ENCODE data around the gene PPFIA2.

The PPFIA2 gene

GRCh38 chr12:81517296-81517695, 241.9 kb downstream of the PPFIA2 start:
- H3K27me3 ChIP-seq (ENCODE audit: control insufficient read depth in 1 of 2, insufficient read depth in 1 of 2, low read length in 2 of 2) = no peaks in the 10 kb centered on the region
- H3K4me1 ChIP-seq (ENCODE audit: control insufficient read depth, insufficient read depth, low read depth, low read length) = no peaks in the 10 kb centered on the region
- H3K9ac ChIP-seq (ENCODE audit: low read length) = no peak overlapping the region
- H3K27ac ChIP-seq (ENCODE audit: low read length, poor library complexity, severe bottlenecking) = no peak overlapping the region
- H2BK120ac ChIP-seq (ENCODE audit: low read depth, low read length) = no peak overlapping the region
- peaks cover 4% of the 10 kb centered on the region for H3K9me3 ChIP-seq (ENCODE audit: control insufficient read depth, low read length)
- no peak overlapping the region for H2AK5ac ChIP-seq (ENCODE audit: low read length, severe bottlenecking)
- H2AFZ ChIP-seq (ENCODE audit: low read depth, low read length) = no peak overlapping the region
- no peak overlapping the region for H3K4ac ChIP-seq (ENCODE audit: low read depth in 1 of 2, low read length in 2 of 2)
- H3K18ac ChIP-seq (ENCODE audit: low read depth in 1 of 2, low read length in 2 of 2) = no peak overlapping the region
- H3K4me3 ChIP-seq (ENCODE audit: insufficient read depth in 1 of 2, low read depth in 1 of 2, low read length in 2 of 2) = no peak overlapping the region
- H3K36me3 ChIP-seq (ENCODE audit: control insufficient read depth in 1 of 2, insufficient read depth in 2 of 2, low read depth in 1 of 2, low read length in 2 of 2) = no peaks in the 10 kb centered on the region
- no peak overlapping the region for H3K4me2 ChIP-seq (ENCODE audit: low read length, poor library complexity, severe bottlenecking)
- H2BK5ac ChIP-seq (ENCODE audit: low read depth, low read length, poor library complexity, severe bottlenecking) = no peak overlapping the region
- H3K14ac ChIP-seq (ENCODE audit: low read length in 2 of 2) = no peak overlapping the region
- no peak overlapping the region for H2BK15ac ChIP-seq (ENCODE audit: low read depth, poor library complexity, severe bottlenecking)
- H4K91ac ChIP-seq (ENCODE audit: low read length) = no peak overlapping the region
- H3K23ac ChIP-seq (ENCODE audit: low read length in 2 of 2) = no peak overlapping the region
- no peak overlapping the region for H2BK12ac ChIP-seq (ENCODE audit: low read length in 2 of 2)
- no peaks in the 10 kb centered on the region for H3K79me1 ChIP-seq (replicated peaks; ENCODE audit: low read length, poor library complexity, severe bottlenecking)
- DNase-seq = no peak
- 83% methylated on average over 4 of the region's 6 CpGs for WGBS
- no peak overlapping the region for H4K8ac ChIP-seq (ENCODE audit: low read length)

DNA sequence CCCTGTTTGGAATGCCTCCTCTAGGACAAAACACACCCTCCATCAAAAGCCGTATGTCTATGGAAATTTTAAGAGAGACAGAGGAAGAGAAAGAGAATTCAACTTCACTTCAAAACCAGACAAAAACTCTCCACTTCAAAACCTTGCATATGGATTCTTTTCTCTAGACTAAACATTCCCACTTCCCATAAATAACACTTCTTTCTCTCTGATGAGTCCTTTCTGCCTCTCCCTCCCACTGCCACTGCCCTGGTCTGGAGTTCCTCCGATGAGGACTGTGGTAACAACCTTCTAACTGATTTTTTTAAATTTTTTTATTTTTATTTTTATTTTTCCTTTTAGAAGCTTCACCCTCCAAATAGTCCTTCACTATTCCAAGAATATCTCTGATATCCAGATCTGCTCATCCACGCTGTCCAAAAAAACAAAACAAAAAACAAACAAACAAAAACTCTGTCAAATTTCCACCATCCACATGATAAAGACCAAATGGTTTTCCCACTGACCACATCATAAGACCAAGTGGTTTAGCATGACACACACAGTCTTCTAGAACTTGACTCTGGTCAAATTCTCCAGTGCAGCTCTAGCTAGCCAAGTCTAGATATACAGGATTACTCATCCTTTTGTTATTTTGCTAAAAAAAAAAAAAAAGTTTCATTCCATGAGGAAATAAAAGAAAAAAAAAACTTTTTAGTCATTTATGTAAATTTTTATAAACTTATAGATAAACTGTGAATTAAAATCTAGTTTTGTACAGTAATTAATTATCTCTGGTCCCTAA, 256.0 kb downstream of the PPFIA2 start:
- no peak overlapping the region for H3K18ac ChIP-seq (ENCODE audit: low read depth in 1 of 2, low read length in 2 of 2)
- H3K27ac ChIP-seq (ENCODE audit: low read length, poor library complexity, severe bottlenecking) = no peak overlapping the region
- no peak overlapping the region for H2BK12ac ChIP-seq (ENCODE audit: low read length in 2 of 2)
- no peak overlapping the region for H3K4me3 ChIP-seq (ENCODE audit: insufficient read depth in 1 of 2, low read depth in 1 of 2, low read length in 2 of 2)
- no peaks in the 10 kb centered on the region for H3K79me1 ChIP-seq (replicated peaks; ENCODE audit: low read length, poor library complexity, severe bottlenecking)
- WGBS = 15% methylated on average over 2 of the region's 3 CpGs
- H2BK120ac ChIP-seq (ENCODE audit: low read depth, low read length) = no peak overlapping the region
- H3K4me2 ChIP-seq (ENCODE audit: low read length, poor library complexity, severe bottlenecking) = no peak overlapping the region
- no peak overlapping the region for H4K91ac ChIP-seq (ENCODE audit: low read length)
- H3K9ac ChIP-seq (ENCODE audit: low read length) = peak overlapping the region; percentile 33
- H2AK5ac ChIP-seq (ENCODE audit: low read length, severe bottlenecking) = no peak overlapping the region
- no peaks in the 10 kb centered on the region for H3K36me3 ChIP-seq (ENCODE audit: control insufficient read depth in 1 of 2, insufficient read depth in 2 of 2, low read depth in 1 of 2, low read length in 2 of 2)
- H3K14ac ChIP-seq (ENCODE audit: low read length in 2 of 2) = no peak overlapping the region
- peak; percentile 94 for DNase-seq
- H2BK5ac ChIP-seq (ENCODE audit: low read depth, low read length, poor library complexity, severe bottlenecking) = no peak overlapping the region
- H3K4ac ChIP-seq (ENCODE audit: low read depth in 1 of 2, low read length in 2 of 2) = no peak overlapping the region
- no peak overlapping the region for H2BK15ac ChIP-seq (ENCODE audit: low read depth, poor library complexity, severe bottlenecking)
- no peak overlapping the region for H4K8ac ChIP-seq (ENCODE audit: low read length)
- H2AFZ ChIP-seq (ENCODE audit: low read depth, low read length) = no peak overlapping the region
- H3K23ac ChIP-seq (ENCODE audit: low read length in 2 of 2) = no peak overlapping the region
- no peaks in the 10 kb centered on the region for H3K27me3 ChIP-seq (ENCODE audit: control insufficient read depth in 1 of 2, insufficient read depth in 1 of 2, low read length in 2 of 2)
- no peaks in the 10 kb centered on the region for H3K9me3 ChIP-seq (ENCODE audit: control insufficient read depth, low read length)
- no peaks in the 10 kb centered on the region for H3K4me1 ChIP-seq (ENCODE audit: control insufficient read depth, insufficient read depth, low read depth, low read length)

GRCh38 chr12:81500788-81501187, 258.4 kb downstream of the PPFIA2 start:
- no peak overlapping the region for H2BK5ac ChIP-seq (ENCODE audit: low read depth, low read length, poor library complexity, severe bottlenecking)
- H2AFZ ChIP-seq (ENCODE audit: low read depth, low read length) = no peak overlapping the region
- WGBS = 68% methylated on average over 2 of the region's 2 CpGs
- no peak overlapping the region for H4K8ac ChIP-seq (ENCODE audit: low read length)
- H3K79me1 ChIP-seq (replicated peaks; ENCODE audit: low read length, poor library complexity, severe bottlenecking) = no peaks in the 10 kb centered on the region
- H3K4me2 ChIP-seq (ENCODE audit: low read length, poor library complexity, severe bottlenecking) = no peak overlapping the region
- no peak overlapping the region for H3K23ac ChIP-seq (ENCODE audit: low read length in 2 of 2)
- H3K4ac ChIP-seq (ENCODE audit: low read depth in 1 of 2, low read length in 2 of 2) = no peak overlapping the region
- no peaks in the 10 kb centered on the region for H3K9me3 ChIP-seq (ENCODE audit: control insufficient read depth, low read length)
- no peak overlapping the region for H3K27ac ChIP-seq (ENCODE audit: low read length, poor library complexity, severe bottlenecking)
- no peak overlapping the region for H3K4me3 ChIP-seq (ENCODE audit: insufficient read depth in 1 of 2, low read depth in 1 of 2, low read length in 2 of 2)
- H2BK12ac ChIP-seq (ENCODE audit: low read length in 2 of 2) = no peak overlapping the region
- H4K91ac ChIP-seq (ENCODE audit: low read length) = no peak overlapping the region
- no peak overlapping the region for H2BK15ac ChIP-seq (ENCODE audit: low read depth, poor library complexity, severe bottlenecking)
- no peak overlapping the region for H3K9ac ChIP-seq (ENCODE audit: low read length)
- H2AK5ac ChIP-seq (ENCODE audit: low read length, severe bottlenecking) = no peak overlapping the region
- H3K4me1 ChIP-seq (ENCODE audit: control insufficient read depth, insufficient read depth, low read depth, low read length) = no peaks in the 10 kb centered on the region
- H3K18ac ChIP-seq (ENCODE audit: low read depth in 1 of 2, low read length in 2 of 2) = no peak overlapping the region
- H3K27me3 ChIP-seq (ENCODE audit: control insufficient read depth in 1 of 2, insufficient read depth in 1 of 2, low read length in 2 of 2) = no peaks in the 10 kb centered on the region
- H2BK120ac ChIP-seq (ENCODE audit: low read depth, low read length) = no peak overlapping the region
- DNase-seq = no peak
- no peaks in the 10 kb centered on the region for H3K36me3 ChIP-seq (ENCODE audit: control insufficient read depth in 1 of 2, insufficient read depth in 2 of 2, low read depth in 1 of 2, low read length in 2 of 2)
- no peak overlapping the region for H3K14ac ChIP-seq (ENCODE audit: low read length in 2 of 2)

- Histone ChIP-seq H3K18ac (ENCODE audit: low read depth in 1 of 2, low read length in 2 of 2) (no peak overlapping the region), H2BK15ac (ENCODE audit: low read depth, poor library complexity, severe bottlenecking) (no peak overlapping the region), H3K27ac (ENCODE audit: low read length, poor library complexity, severe bottlenecking) (no peak overlapping the region), H3K4me1 (ENCODE audit: control insufficient read depth, insufficient read depth, low read depth, low read length) (no peaks in the 10 kb centered on the region), H2BK12ac (ENCODE audit: low read length in 2 of 2) (no peak overlapping the region), H3K9me3 (ENCODE audit: control insufficient read depth, low read length) (no peaks in the 10 kb centered on the region), H3K27me3 (ENCODE audit: control insufficient read depth in 1 of 2, insufficient read depth in 1 of 2, low read length in 2 of 2) (no peaks in the 10 kb centered on the region), H2AFZ (ENCODE audit: low read depth, low read length) (no peak overlapping the region), H3K4ac (ENCODE audit: low read depth in 1 of 2, low read length in 2 of 2) (no peak overlapping the region), H4K8ac (ENCODE audit: low read length) (no peak overlapping the region), H3K79me1 (replicated peaks; ENCODE audit: low read length, poor library complexity, severe bottlenecking) (no peaks in the 10 kb centered on the region), H3K23ac (ENCODE audit: low read length in 2 of 2) (no peak overlapping the region), H3K36me3 (ENCODE audit: control insufficient read depth in 1 of 2, insufficient read depth in 2 of 2, low read depth in 1 of 2, low read length in 2 of 2) (no peaks in the 10 kb centered on the region), H4K91ac (ENCODE audit: low read length) (no peak overlapping the region), H3K9ac (ENCODE audit: low read length) (no peak overlapping the region), H3K4me2 (ENCODE audit: low read length, poor library complexity, severe bottlenecking) (no peak overlapping the region), H3K14ac (ENCODE audit: low read length in 2 of 2) (no peak overlapping the region), H2BK120ac (ENCODE audit: low read depth, low read length) (no peak overlapping the region), H2BK5ac (ENCODE audit: low read depth, low read length, poor library complexity, severe bottlenecking) (no peak overlapping the region), H2AK5ac (ENCODE audit: low read length, severe bottlenecking) (no peak overlapping the region), H3K4me3 (ENCODE audit: insufficient read depth in 1 of 2, low read depth in 1 of 2, low read length in 2 of 2) (no peak overlapping the region)
- no peak for DNase-seq
- WGBS = 45% methylated on average over 4 of the region's 4 CpGs
These were observed 259.3 kb downstream of the PPFIA2 start for GRCh38 chr12:81499809-81500208.
